Measurements from ENCODE around the gene SMARCAL1.

SMARCAL1 gene

DNA sequence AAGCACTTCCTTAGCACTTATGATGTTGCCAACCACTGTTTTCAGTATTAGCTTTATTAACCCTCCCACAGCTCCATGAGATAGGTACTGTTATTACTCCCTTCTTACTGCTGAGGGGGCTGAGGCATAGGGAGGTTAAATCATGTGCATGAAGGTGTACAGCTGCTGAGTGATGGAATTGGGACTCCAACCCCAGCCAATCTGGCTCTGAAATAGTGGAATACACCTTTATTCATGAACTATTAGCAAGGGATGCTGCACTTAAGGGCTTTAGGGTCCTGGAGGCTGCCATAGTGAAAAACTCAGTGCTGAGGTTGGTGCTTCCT is 19.2 kb downstream of the SMARCAL1 start:
- H3K4me3 ChIP-seq (ENCODE audit: low read depth, low read length) = no peak overlapping the region
- no peaks in the 10 kb centered on the region for H3K9me3 ChIP-seq (ENCODE audit: control insufficient read depth, insufficient read depth, low read depth, low read length)
- POLR2A ChIA-PET = no interaction called here
- TF ChIP-seq ZNF792 (tag by site-specific recombination; IDR thresholded peaks at IDR 0.05) = no peak
- no peak for TF ChIP-seq MEIS1 (CRISPR knock-in tag; IDR thresholded peaks at IDR 0.05; ENCODE audit: borderline replicate concordance)
- no peak for TF ChIP-seq ZNF223 (tag by site-specific recombination; IDR thresholded peaks at IDR 0.05)
- TF ChIP-seq ZNF747 (tag by site-specific recombination; IDR thresholded peaks at IDR 0.05) = no peak
- TF ChIP-seq ZNF404 (tag by site-specific recombination; IDR thresholded peaks at IDR 0.05) = no peak
- TF ChIP-seq ZNF114 (tag by site-specific recombination; IDR thresholded peaks at IDR 0.05) = no peak
- TF ChIP-seq ZBTB7A (tag by site-specific recombination; IDR thresholded peaks at IDR 0.05; ENCODE audit: low read depth) = no peak
- CTCF ChIA-PET = no interaction called here
- H3K36me3 ChIP-seq (ENCODE audit: control insufficient read depth in 2 of 2, insufficient read depth in 1 of 2, low read length in 2 of 2) = peaks cover 12 to 93% of the 10 kb centered on the region in 2 experiments
- no peaks in the 10 kb centered on the region for H3K4me1 ChIP-seq (ENCODE audit: control insufficient read depth, insufficient read depth, low read length)
- H3K27ac ChIP-seq (ENCODE audit: extremely low read depth, low read depth, low read length) = no peak overlapping the region

DNA sequence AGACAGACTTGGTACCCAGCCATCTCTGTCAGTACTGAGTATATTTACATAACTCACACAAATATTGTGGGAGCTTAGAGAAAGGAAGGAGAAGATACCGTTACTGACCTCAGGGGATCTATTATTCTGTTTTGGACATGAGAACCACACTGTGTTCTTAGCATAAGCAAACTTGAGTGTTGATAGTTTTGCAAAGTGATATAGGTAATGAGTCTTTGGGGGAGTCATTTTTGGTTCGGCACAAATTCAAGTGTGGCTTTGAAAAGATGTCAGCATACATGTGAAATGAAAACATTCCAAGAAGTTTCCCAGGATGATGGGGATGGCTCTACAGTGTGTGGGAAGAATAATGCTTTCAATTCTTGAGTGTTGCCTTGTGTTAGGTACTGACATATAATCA is 24.1 kb downstream of the SMARCAL1 start:
- Histone ChIP-seq H3K27ac (ENCODE audit: extremely low read depth, low read depth, low read length) (no peak overlapping the region), H3K4me3 (ENCODE audit: low read depth, low read length) (no peak overlapping the region), H3K4me1 (ENCODE audit: control insufficient read depth, insufficient read depth, low read length) (no peaks in the 10 kb centered on the region), H3K9me3 (ENCODE audit: control insufficient read depth, insufficient read depth, low read depth, low read length) (no peaks in the 10 kb centered on the region), H3K36me3 (ENCODE audit: control insufficient read depth in 2 of 2, insufficient read depth in 1 of 2, low read length in 2 of 2) (peaks cover 16 to 83% of the 10 kb centered on the region in 2 experiments)
- TF ChIP-seq ZNF629 (tag by site-specific recombination; IDR thresholded peaks at IDR 0.05) = no peak
- no peak for TF ChIP-seq ZBTB26 (tag by site-specific recombination; optimal IDR thresholded peaks at IDR 0.05)
- TF ChIP-seq FEZF1 (tag by site-specific recombination; IDR thresholded peaks at IDR 0.05) = no peak
- TF ChIP-seq ZNF473 (tag by site-specific recombination; IDR thresholded peaks at IDR 0.05) = no peak
- TF ChIP-seq ZNF596 (tag by site-specific recombination; IDR thresholded peaks at IDR 0.05) = no peak
- no peak for TF ChIP-seq ZBTB48 (tag by site-specific recombination; IDR thresholded peaks at IDR 0.05)
- POLR2A ChIA-PET = no interaction called here
- CTCF ChIA-PET = interaction anchor here (0.9 kb wide), 1 partner anchor 326 kb away, joined by 3 read pairs; no protein-coding TSS in a partner anchor

DNA sequence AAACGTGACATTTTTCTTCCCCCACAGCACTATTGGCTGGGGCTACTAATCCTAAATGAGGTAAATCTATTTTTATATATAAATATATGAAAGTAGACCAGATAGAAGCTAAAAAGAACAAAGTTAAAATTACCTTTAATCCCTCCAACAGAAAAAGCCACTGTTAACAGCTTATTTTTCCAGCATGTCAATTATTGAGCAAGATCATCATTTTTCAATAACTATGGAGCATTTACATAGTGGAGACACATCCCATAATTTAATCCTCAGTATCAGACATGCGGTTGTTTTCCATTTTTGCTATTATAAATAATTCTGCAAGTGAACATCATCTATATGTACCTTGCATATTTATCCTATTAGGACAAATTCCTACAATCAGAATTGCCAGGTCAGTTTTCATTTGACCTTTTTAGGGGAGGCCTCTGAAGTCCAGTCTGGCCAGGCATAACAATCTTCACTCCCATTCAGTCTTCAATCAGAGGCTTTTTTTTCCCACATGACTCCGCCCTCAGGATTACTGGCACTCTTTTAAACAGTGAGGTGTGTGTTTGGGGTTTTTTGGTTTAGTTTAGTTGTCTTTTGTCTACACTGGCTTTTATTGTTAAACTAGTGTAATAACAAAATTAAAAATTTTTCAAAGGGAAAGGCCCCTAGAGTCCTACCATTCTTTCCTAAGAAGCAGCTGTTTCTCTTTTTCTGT is 29.2 kb downstream of the SMARCAL1 start:
- H3K4me1 ChIP-seq (ENCODE audit: control insufficient read depth, insufficient read depth, low read length) = no peaks in the 10 kb centered on the region
- H3K36me3 ChIP-seq (ENCODE audit: control insufficient read depth in 2 of 2, insufficient read depth in 1 of 2, low read length in 2 of 2) = peaks cover 4 to 61% of the 10 kb centered on the region in 2 experiments
- no peaks in the 10 kb centered on the region for H3K9me3 ChIP-seq (ENCODE audit: control insufficient read depth, insufficient read depth, low read depth, low read length)
- CTCF ChIA-PET = no interaction called here
- no peak overlapping the region for H3K4me3 ChIP-seq (ENCODE audit: low read depth, low read length)
- TF ChIP-seq ZNF184 (tag by site-specific recombination; IDR thresholded peaks at IDR 0.05) (no peak), ZFHX2 (tag by site-specific recombination; conservative IDR thresholded peaks at IDR 0.05) (no peak), ZNF654 (tag by site-specific recombination; IDR thresholded peaks at IDR 0.05; ENCODE audit: low read depth) (no peak), KLF16 (tag by site-specific recombination; IDR thresholded peaks at IDR 0.05) (no peak), ZNF548 (tag by site-specific recombination; IDR thresholded peaks at IDR 0.05) (no peak), ZNF19 (tag by site-specific recombination; IDR thresholded peaks at IDR 0.05; ENCODE audit: low read depth) (no peak), ZBTB8A (tag by site-specific recombination; IDR thresholded peaks at IDR 0.05) (no peak), ZIC2 (tag by site-specific recombination; IDR thresholded peaks at IDR 0.05) (no peak), KLF9 (tag by site-specific recombination; IDR thresholded peaks at IDR 0.05; ENCODE audit: low read depth) (no peak)
- TF ChIP-seq, protein P1, sequence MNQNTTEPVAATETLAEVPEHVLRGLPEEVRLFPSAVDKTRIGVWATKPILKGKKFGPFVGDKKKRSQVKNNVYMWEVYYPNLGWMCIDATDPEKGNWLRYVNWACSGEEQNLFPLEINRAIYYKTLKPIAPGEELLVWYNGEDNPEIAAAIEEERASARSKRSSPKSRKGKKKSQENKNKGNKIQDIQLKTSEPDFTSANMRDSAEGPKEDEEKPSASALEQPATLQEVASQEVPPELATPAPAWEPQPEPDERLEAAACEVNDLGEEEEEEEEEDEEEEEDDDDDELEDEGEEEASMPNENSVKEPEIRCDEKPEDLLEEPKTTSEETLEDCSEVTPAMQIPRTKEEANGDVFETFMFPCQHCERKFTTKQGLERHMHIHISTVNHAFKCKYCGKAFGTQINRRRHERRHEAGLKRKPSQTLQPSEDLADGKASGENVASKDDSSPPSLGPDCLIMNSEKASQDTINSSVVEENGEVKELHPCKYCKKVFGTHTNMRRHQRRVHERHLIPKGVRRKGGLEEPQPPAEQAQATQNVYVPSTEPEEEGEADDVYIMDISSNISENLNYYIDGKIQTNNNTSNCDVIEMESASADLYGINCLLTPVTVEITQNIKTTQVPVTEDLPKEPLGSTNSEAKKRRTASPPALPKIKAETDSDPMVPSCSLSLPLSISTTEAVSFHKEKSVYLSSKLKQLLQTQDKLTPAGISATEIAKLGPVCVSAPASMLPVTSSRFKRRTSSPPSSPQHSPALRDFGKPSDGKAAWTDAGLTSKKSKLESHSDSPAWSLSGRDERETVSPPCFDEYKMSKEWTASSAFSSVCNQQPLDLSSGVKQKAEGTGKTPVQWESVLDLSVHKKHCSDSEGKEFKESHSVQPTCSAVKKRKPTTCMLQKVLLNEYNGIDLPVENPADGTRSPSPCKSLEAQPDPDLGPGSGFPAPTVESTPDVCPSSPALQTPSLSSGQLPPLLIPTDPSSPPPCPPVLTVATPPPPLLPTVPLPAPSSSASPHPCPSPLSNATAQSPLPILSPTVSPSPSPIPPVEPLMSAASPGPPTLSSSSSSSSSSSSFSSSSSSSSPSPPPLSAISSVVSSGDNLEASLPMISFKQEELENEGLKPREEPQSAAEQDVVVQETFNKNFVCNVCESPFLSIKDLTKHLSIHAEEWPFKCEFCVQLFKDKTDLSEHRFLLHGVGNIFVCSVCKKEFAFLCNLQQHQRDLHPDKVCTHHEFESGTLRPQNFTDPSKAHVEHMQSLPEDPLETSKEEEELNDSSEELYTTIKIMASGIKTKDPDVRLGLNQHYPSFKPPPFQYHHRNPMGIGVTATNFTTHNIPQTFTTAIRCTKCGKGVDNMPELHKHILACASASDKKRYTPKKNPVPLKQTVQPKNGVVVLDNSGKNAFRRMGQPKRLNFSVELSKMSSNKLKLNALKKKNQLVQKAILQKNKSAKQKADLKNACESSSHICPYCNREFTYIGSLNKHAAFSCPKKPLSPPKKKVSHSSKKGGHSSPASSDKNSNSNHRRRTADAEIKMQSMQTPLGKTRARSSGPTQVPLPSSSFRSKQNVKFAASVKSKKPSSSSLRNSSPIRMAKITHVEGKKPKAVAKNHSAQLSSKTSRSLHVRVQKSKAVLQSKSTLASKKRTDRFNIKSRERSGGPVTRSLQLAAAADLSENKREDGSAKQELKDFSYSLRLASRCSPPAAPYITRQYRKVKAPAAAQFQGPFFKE (tag by site-specific recombination; IDR thresholded peaks at IDR 0.05; ENCODE audit: borderline replicate concordance) = no peak
- TF ChIP-seq, protein P2, sequence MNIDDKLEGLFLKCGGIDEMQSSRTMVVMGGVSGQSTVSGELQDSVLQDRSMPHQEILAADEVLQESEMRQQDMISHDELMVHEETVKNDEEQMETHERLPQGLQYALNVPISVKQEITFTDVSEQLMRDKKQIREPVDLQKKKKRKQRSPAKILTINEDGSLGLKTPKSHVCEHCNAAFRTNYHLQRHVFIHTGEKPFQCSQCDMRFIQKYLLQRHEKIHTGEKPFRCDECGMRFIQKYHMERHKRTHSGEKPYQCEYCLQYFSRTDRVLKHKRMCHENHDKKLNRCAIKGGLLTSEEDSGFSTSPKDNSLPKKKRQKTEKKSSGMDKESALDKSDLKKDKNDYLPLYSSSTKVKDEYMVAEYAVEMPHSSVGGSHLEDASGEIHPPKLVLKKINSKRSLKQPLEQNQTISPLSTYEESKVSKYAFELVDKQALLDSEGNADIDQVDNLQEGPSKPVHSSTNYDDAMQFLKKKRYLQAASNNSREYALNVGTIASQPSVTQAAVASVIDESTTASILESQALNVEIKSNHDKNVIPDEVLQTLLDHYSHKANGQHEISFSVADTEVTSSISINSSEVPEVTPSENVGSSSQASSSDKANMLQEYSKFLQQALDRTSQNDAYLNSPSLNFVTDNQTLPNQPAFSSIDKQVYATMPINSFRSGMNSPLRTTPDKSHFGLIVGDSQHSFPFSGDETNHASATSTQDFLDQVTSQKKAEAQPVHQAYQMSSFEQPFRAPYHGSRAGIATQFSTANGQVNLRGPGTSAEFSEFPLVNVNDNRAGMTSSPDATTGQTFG (tag by site-specific recombination; IDR thresholded peaks at IDR 0.05; ENCODE audit: borderline replicate concordance) = no peak
- H3K27ac ChIP-seq (ENCODE audit: extremely low read depth, low read depth, low read length) = no peak overlapping the region
- POLR2A ChIA-PET = no interaction called here

All from HEK293 (cell line).